22Rv1 (cell line): ENCODE data around the gene PATJ.
"Not testable (repeated sequence)": the region's sequence is repeated elsewhere in the genome, so short reads cannot be mapped to it uniquely, and the experiment has no call there.

Experiments used
- H3K27ac ChIP-seq: fragments of 450-650 bp; 2 replicates; pipeline ENCODE4 v1.5.1; 2017
- ZFX ChIP-seq: fragments of 450-650 bp; IDR thresholded peaks from 2 replicates; pipeline ENCODE4 v1.6.1; 2017; ENCODE audit warnings: antibody characterized with exemption, borderline replicate concordance
- TF ChIP-seq, protein P1 (sequence below): fragments of 450-650 bp; IDR thresholded peaks from 2 replicates; pipeline ENCODE4 v1.5.1; 2017; ENCODE audit warnings: mild to moderate bottlenecking

Gene PATJ, protein sequence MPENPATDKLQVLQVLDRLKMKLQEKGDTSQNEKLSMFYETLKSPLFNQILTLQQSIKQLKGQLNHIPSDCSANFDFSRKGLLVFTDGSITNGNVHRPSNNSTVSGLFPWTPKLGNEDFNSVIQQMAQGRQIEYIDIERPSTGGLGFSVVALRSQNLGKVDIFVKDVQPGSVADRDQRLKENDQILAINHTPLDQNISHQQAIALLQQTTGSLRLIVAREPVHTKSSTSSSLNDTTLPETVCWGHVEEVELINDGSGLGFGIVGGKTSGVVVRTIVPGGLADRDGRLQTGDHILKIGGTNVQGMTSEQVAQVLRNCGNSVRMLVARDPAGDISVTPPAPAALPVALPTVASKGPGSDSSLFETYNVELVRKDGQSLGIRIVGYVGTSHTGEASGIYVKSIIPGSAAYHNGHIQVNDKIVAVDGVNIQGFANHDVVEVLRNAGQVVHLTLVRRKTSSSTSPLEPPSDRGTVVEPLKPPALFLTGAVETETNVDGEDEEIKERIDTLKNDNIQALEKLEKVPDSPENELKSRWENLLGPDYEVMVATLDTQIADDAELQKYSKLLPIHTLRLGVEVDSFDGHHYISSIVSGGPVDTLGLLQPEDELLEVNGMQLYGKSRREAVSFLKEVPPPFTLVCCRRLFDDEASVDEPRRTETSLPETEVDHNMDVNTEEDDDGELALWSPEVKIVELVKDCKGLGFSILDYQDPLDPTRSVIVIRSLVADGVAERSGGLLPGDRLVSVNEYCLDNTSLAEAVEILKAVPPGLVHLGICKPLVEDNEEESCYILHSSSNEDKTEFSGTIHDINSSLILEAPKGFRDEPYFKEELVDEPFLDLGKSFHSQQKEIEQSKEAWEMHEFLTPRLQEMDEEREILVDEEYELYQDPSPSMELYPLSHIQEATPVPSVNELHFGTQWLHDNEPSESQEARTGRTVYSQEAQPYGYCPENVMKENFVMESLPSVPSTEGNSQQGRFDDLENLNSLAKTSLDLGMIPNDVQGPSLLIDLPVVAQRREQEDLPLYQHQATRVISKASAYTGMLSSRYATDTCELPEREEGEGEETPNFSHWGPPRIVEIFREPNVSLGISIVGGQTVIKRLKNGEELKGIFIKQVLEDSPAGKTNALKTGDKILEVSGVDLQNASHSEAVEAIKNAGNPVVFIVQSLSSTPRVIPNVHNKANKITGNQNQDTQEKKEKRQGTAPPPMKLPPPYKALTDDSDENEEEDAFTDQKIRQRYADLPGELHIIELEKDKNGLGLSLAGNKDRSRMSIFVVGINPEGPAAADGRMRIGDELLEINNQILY (N-terminal part only)

DNA sequence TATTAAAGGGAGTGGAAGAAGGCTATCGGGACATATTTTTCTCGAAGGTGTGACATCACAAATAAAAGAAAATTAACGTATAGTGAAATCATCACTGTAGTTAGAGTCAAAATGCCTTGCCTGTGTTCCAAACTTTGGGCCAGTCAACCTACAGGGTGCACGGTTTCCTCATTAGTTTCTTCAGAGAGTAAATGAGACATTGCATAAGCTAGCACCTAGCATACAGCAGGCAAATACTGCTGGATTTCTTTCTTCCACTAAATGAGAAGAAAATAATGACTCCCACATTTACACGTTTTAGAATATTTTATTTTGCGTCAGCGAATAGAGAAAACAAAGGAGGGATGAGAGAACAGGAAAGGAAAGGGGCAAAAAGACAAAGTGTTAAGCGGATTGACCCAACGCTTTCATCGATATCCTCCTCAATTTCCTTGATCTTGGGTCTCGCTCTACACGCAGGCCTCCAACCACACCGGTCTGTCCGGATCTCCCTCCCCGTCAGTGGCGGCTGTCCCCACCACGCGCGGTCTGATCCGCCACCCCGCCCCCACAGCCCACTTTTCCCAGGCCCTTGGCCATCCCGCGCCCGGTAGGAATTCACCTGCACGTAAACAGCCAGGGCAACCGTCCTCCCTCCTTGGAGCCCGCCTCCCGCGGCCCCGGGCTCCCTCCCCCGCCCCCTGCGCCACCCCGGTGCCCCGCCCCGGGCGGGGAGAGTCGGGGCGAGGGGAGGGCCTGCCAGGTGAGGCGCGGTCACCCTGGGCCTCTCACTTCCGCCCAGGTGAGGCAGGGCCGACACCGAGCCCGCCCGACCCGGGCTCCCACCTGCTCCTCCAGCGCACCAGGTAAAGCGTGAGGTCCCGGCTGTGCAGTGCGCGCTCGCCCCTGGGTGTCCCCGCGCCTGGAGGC is at the start of gene PATJ:
TSS of gene PATJ (plus strand) at position 770 of the 909 bp plus-strand sequence. CDS start 20,413 bp downstream, outside the sequence.
- no peak for TF ChIP-seq ZFX
- TF ChIP-seq, protein P1, sequence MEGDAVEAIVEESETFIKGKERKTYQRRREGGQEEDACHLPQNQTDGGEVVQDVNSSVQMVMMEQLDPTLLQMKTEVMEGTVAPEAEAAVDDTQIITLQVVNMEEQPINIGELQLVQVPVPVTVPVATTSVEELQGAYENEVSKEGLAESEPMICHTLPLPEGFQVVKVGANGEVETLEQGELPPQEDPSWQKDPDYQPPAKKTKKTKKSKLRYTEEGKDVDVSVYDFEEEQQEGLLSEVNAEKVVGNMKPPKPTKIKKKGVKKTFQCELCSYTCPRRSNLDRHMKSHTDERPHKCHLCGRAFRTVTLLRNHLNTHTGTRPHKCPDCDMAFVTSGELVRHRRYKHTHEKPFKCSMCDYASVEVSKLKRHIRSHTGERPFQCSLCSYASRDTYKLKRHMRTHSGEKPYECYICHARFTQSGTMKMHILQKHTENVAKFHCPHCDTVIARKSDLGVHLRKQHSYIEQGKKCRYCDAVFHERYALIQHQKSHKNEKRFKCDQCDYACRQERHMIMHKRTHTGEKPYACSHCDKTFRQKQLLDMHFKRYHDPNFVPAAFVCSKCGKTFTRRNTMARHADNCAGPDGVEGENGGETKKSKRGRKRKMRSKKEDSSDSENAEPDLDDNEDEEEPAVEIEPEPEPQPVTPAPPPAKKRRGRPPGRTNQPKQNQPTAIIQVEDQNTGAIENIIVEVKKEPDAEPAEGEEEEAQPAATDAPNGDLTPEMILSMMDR: no peak
- H3K27ac ChIP-seq: peak within 1 kb of the TSS; percentile 85

DNA sequence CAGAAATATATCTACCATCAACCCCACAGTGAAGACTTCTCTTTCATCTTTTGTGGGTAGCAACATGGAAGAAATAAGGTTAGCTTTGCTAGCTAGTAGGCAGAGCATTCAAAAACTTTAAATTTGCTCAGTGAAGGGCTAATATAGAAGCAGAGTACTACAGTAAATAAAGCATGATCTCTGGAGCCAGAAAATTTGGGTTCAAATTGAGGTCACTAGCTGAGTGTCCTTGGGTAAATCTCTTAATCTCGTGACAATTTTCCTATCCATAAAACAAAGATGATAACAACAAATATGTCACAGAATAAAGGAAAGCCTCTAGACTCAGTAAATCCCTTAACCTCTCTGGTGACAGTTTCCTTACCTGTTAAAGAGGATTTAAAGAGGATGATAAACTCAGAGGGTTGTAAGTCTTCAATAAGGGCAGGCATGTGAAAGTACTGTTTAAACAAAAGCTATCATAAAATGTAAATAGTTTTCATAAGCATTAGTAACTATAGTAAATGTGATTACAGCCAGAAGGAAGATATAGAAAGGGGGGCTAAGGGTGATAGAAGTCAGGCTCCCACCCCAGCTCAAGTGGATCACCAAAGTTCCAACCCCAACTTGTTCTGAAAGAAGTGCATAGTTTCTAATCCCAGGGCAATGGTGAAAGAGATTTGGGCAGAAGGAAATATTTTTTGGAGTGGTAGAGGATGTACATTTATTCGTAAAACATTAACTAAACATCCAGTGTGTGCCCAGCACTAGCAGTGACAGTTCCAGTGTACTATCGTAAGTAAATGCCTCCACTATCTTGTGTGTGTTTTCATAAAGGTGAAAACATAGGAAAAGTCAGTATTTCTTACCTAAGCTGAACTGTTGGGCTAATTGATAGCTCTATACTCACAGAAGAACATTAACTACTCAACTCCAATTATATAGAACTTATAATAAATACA is 42.1 kb upstream of the PATJ start:
- peak overlapping the region; percentile 58 for H3K27ac ChIP-seq
- TF ChIP-seq ZFX: no peak
- TF ChIP-seq, protein P1: no peak

- no peak for TF ChIP-seq ZFX
- TF ChIP-seq, protein P1: no peak
- H3K27ac ChIP-seq: no peak overlapping the region
Observed at GRCh38 chr1:61708953-61709907, 33.0 kb upstream of the PATJ start.

GRCh38 chr1:61709908-61710289 is 32.4 kb upstream of the PATJ start:
- no peak overlapping the region for H3K27ac ChIP-seq
- TF ChIP-seq ZFX: no peak
- TF ChIP-seq, protein P1: no peak

DNA sequence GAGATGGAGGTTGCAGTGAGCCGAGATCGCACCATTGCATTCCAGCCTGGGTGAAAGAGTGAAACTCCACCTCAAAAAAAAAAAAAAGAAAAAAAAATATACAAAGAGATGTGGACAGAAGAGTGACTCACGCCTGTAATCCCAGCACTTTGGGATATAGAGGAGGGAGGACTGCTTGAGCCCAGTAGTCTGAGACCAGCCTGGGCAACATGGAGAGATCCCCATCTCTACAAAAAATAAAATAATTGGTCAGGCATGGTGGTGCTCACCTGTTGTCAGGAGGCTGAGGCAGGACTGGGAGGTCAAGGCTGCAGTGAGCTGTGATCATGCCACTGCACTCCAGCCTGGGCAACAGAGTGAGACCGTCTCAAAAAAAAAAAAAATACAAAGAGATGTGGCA is 31.0 kb upstream of the PATJ start:
- H3K27ac ChIP-seq: not testable (repeated sequence)

DNA sequence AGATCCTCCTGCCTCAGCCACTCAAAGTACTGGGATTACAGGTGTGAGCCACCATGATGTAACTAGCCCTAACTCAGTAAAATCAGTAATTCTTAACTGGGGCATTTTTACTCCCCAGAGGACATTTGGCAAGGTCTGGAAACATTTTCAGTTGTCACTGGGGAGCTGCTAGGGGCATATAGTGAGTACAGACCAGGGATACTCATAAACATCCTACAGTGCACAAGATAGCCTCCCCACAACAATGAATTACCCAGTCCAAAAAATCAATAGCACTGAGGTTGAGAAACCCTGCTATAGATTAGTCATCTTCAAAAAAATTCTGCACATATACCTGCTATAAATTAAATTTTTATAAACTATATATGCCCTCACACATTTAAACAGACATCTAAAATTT is 30.3 kb upstream of the PATJ start:
- no peak overlapping the region for H3K27ac ChIP-seq
- TF ChIP-seq, protein P1: no peak
- TF ChIP-seq ZFX: no peak

- H3K27ac ChIP-seq: not testable (repeated sequence)
Observed at GRCh38 chr1:61718996-61719663, 23.1 kb upstream of the PATJ start.
